Transverse colon (tissue), 4 donors: ENCODE data around the gene PDZD2.

Experiments used
- POLR2AphosphoS5 ChIP-seq, 3 donors: sonication (generic); formaldehyde crosslinking; IDR thresholded peaks; one replicate each; pipeline ENCODE4 v1.6.1; 2016; ENCODE audit warnings: antibody characterized with exemption in 3 of 3
- TF ChIP-seq, protein P1 (sequence below), 5 experiments: fragments of 200-600 bp in 3 of 5; fragments of 450-650 bp in 2 of 5; sonication (generic) in 3 of 5; IDR thresholded peaks; 1 replicate in 2 of 5; 2 replicates in 3 of 5; pipeline ENCODE4 v1.5.1; 2016 to 2017; ENCODE audit warnings: antibody characterized with exemption in 5 of 5, inconsistent platforms in 3 of 5, mild to moderate bottlenecking in 2 of 5, moderate library complexity in 1 of 5

GRCh38 chr5:31889001-31889561 is 250.2 kb downstream of the PDZD2 start:
- no peak for TF ChIP-seq POLR2AphosphoS5 (IDR thresholded peaks at IDR 0.05)
- TF ChIP-seq, protein P1, sequence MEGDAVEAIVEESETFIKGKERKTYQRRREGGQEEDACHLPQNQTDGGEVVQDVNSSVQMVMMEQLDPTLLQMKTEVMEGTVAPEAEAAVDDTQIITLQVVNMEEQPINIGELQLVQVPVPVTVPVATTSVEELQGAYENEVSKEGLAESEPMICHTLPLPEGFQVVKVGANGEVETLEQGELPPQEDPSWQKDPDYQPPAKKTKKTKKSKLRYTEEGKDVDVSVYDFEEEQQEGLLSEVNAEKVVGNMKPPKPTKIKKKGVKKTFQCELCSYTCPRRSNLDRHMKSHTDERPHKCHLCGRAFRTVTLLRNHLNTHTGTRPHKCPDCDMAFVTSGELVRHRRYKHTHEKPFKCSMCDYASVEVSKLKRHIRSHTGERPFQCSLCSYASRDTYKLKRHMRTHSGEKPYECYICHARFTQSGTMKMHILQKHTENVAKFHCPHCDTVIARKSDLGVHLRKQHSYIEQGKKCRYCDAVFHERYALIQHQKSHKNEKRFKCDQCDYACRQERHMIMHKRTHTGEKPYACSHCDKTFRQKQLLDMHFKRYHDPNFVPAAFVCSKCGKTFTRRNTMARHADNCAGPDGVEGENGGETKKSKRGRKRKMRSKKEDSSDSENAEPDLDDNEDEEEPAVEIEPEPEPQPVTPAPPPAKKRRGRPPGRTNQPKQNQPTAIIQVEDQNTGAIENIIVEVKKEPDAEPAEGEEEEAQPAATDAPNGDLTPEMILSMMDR (IDR thresholded peaks at IDR 0.05): no peak
